ENCODE data around the gene ZNRD2.

- TF ChIP-seq CTCF (IDR thresholded peaks at IDR 0.05): no peak
- peak in 2 of 4 donors; percentile 10 to 11 for TF ChIP-seq POLR2A (IDR thresholded peaks at IDR 0.05)
Observed at GRCh38 chr11:65574811-65575567, 4.7 kb downstream of the ZNRD2 start.

Measured in upper lobe of left lung (tissue), 4 donors.